Measurements from ENCODE around the gene CDCA5.

CDCA5 gene

GRCh38 chr11:65077451-65077850 is 6.4 kb downstream of the CDCA5 start:
- DNase-seq (ENCODE audit: low read depth in 1 of 2, low spot score in 1 of 2) = no peak

- no peak for DNase-seq (ENCODE audit: low read depth in 1 of 2, low spot score in 1 of 2)
Observed at GRCh38 chr11:65072631-65072966, 11.2 kb downstream of the CDCA5 start.

DNA sequence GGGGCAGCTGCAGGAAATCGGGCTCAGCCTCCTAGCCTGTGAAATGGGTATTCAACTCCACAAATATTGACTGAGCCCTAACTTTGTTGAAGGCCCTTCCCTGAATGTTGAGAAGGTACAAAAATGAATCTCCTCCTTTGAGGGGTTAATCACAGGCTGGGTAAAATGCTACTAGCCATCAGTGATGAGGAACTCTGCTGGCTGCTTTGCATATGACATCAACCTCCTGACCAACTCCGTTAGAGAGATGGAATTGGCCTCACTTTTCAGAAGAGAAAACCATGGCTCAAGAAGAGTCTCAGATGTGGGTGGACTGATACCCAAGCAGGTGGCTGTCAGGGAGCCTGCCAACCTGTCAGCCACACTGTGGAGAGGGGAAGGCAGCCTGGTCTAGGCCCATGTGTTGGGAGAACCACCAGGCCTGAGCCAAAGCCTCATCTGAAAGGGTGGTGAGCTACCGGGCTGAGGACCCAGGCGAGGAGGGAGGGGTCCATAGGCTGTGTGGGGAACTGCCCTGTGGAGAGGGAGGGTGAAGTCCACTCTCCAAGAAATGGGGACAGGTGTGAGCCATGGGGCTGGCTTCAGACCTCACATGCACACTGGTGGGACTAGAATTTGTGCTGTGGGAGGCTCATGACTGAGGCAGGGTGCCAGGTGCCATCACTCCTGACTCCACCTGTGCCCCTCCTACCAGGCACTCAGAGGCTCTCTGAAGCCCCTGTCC is 11.8 kb downstream of the CDCA5 start:
- DNase-seq (ENCODE audit: low read depth in 1 of 2, low spot score in 1 of 2) = no peak

GRCh38 chr11:65069217-65069616 is 14.6 kb downstream of the CDCA5 start:
- no peak for DNase-seq (ENCODE audit: low read depth in 1 of 2, low spot score in 1 of 2)

GRCh38 chr11:65067446-65067845 is 16.4 kb downstream of the CDCA5 start:
- no peak for DNase-seq (ENCODE audit: low read depth in 1 of 2, low spot score in 1 of 2)

- no peak for DNase-seq (ENCODE audit: low read depth in 1 of 2, low spot score in 1 of 2)
Observed at GRCh38 chr11:65066805-65067291, 17.0 kb downstream of the CDCA5 start.

GRCh38 chr11:65066315-65066714 is 17.5 kb downstream of the CDCA5 start:
- DNase-seq (ENCODE audit: low read depth in 1 of 2, low spot score in 1 of 2) = no peak

- DNase-seq (ENCODE audit: low read depth in 1 of 2, low spot score in 1 of 2) = no peak
Observed at GRCh38 chr11:65065851-65066250, 18.0 kb downstream of the CDCA5 start.

DNA sequence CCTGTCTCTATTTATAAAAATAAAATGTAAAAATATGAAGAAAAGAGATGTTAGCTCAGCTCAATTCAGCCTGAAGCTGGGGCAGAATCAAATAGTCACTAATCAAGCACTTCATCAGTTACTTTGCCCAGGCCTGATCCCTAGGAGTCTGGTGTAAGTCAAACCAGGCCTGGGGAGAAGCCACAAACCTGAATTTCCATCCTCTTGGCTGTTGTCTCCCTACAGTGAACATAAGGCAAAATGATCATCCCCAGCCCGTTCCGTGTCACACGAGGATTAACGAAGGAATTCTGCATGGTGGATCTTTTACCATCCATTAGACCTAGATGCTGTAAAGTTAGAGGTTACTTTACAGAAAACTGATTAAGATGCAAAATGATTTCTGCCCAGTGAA is 19.0 kb downstream of the CDCA5 start:
- DNase-seq (ENCODE audit: low read depth in 1 of 2, low spot score in 1 of 2) = no peak

- no peak for DNase-seq (ENCODE audit: low read depth in 1 of 2, low spot score in 1 of 2)
Observed at GRCh38 chr11:65063532-65063931, 20.3 kb downstream of the CDCA5 start.

- no peak for DNase-seq (ENCODE audit: low read depth in 1 of 2, low spot score in 1 of 2)
Observed at GRCh38 chr11:65060913-65061408, 22.9 kb downstream of the CDCA5 start.

DNA sequence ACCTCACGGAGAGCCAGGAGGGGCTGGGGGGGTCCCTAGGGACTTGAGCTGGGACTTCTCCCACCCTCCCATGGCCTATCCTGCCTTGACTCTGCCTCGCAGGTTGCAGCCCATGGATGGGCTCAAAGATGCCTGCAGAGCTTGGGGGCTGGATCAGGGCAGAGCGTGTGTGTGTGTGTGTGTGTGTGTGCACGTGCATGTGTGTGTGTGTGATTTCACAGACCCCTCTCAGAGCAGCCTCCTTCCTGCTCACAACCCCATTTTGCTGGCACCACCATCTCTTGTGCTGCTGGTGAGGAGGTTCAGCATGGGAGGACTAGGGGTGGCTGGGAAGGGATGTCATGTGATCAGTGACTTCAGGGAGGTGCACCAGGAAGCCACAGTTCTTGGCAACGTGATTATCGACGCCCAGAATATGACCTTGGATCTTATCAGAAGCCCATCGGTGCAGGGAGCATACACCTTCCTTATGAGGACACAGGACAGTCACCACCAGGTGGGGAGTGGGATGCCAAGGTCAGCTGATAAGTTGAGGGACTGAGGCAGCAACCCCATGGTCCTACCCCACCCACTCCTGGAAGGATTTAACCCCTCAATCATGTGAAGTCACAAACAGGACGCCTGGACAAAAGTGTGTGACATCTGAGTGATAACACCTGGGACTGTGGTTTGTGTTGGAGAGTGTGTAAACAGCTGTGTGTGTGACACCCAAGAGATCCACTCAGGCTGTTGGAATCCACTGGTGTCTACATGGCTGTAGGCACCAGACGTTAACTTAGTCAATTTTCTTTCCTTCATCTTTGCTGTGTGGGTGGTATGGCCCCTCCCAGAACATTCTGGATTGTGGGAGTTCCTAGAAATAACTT is 23.6 kb downstream of the CDCA5 start:
- no peak for DNase-seq (ENCODE audit: low read depth in 1 of 2, low spot score in 1 of 2)

GRCh38 chr11:65059523-65059922 is 24.3 kb downstream of the CDCA5 start:
- no peak for DNase-seq (ENCODE audit: low read depth in 1 of 2, low spot score in 1 of 2)

- DNase-seq (ENCODE audit: low read depth in 1 of 2, low spot score in 1 of 2) = no peak
Observed at GRCh38 chr11:65058419-65059054, 25.3 kb downstream of the CDCA5 start, which contains the start of gene NAALADL1. NAALADL1 (minus strand) TSS chr11:65058553; CDS start chr11:65058521, 32 bp downstream.

DNA sequence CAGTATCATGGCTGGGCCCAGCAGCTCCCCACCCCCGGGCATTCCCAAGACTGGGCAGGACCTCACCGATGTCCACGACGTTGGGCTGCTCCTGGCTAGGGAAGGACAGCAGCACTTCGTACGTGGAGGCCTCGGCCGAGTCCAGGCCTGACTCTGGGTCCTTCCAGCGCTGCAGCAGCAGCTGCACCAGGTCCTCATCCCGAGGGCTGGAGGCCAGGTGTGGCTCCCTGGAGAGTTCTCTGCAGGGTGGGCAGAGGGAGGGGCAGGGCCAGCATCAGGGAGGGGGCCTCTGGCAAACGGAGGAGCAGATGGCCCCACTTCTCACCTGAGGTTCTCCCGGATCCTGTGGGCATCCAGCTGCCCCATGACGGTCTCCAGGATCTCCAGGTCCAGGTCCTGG is 25.8 kb downstream of the CDCA5 start:
- no peak for DNase-seq (ENCODE audit: low read depth in 1 of 2, low spot score in 1 of 2)

DNA sequence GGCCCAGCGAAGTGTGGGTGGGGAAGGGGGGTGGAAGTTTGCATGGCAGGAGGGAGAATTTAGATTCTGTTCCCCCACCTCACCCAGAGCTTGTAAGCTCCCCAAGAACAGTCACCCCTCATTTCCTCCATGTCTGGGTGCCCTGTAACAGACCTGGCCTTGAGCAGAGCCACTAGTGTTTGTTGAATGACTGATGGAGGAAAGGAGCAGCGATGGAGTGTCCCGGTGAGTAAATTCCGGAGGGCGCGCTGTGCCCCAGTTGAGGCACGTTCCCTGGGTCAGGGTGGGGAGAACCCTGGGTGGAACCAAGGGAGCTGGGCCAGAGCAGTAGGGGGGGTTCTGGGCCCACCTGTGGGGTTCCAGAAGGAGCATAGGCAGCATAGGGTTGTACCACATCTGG is 26.3 kb downstream of the CDCA5 start:
- no peak for DNase-seq (ENCODE audit: low read depth in 1 of 2, low spot score in 1 of 2)

- no peak for DNase-seq (ENCODE audit: low read depth in 1 of 2, low spot score in 1 of 2)
Observed at GRCh38 chr11:65056999-65057398, 26.8 kb downstream of the CDCA5 start.

DNA sequence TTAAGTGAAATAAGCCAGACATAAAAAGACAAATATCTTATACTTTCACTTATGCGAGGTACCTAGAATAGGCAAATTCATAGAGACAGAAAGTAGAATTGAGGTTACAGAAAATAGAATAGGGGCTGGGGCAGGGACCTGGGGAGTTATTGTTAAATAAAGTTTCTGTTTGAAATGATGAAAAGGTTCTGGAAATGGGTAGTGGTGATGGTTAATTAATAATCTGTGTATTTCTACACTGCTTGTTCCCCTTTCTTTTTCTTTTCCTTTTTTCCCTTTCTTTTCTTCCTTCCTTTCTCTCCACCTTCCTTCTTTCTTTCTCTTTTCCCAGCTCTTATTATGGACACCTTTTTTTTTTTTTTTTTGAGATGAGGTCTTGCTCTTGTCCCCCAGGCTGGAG is 28.3 kb downstream of the CDCA5 start:
- no peak for DNase-seq (ENCODE audit: low read depth in 1 of 2, low spot score in 1 of 2)

GRCh38 chr11:65053827-65054508 is 29.9 kb downstream of the CDCA5 start:
- DNase-seq (ENCODE audit: low read depth in 1 of 2, low spot score in 1 of 2) = no peak

- no peak for DNase-seq (ENCODE audit: low read depth in 1 of 2, low spot score in 1 of 2)
Observed at GRCh38 chr11:65051398-65051858, 32.4 kb downstream of the CDCA5 start.
